Panc1 (cell line): ENCODE data around the gene KMT2C.

Experiments
- POLR2AphosphoS5 ChIP-seq: IDR thresholded peaks from 2 replicates; pipeline ENCODE4 v1.6.1; 2012; ENCODE audit warnings: mild to moderate bottlenecking, low read depth, low read length, moderate library complexity
- TCF7L2 ChIP-seq: IDR thresholded peaks from 2 replicates; pipeline ENCODE4 v1.6.1; 2011; ENCODE audit warnings: mild to moderate bottlenecking, low read depth, low read length, inconsistent platforms
- TF ChIP-seq, protein P1 (sequence below): fragments of 450-650 bp; IDR thresholded peaks from 2 replicates; pipeline ENCODE4 v1.5.1; 2017; ENCODE audit warnings: mild to moderate bottlenecking
- TF ChIP-seq, protein P2 (sequence below), 2 experiments: IDR thresholded peaks; 2 replicates each; pipeline ENCODE4 v1.6.1; 2011 to 2012; ENCODE audit warnings: low read depth in 2 of 2, control low read depth in 1 of 2, low read length in 1 of 2, mild to moderate bottlenecking in 1 of 2, moderate library complexity in 1 of 2; ENCODE audit not compliant: insufficient read depth in 1 of 2

- TF ChIP-seq POLR2AphosphoS5, result no peak
- TF ChIP-seq, protein P1, sequence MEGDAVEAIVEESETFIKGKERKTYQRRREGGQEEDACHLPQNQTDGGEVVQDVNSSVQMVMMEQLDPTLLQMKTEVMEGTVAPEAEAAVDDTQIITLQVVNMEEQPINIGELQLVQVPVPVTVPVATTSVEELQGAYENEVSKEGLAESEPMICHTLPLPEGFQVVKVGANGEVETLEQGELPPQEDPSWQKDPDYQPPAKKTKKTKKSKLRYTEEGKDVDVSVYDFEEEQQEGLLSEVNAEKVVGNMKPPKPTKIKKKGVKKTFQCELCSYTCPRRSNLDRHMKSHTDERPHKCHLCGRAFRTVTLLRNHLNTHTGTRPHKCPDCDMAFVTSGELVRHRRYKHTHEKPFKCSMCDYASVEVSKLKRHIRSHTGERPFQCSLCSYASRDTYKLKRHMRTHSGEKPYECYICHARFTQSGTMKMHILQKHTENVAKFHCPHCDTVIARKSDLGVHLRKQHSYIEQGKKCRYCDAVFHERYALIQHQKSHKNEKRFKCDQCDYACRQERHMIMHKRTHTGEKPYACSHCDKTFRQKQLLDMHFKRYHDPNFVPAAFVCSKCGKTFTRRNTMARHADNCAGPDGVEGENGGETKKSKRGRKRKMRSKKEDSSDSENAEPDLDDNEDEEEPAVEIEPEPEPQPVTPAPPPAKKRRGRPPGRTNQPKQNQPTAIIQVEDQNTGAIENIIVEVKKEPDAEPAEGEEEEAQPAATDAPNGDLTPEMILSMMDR, result no peak
- no peak for TF ChIP-seq TCF7L2
- TF ChIP-seq, protein P2, sequence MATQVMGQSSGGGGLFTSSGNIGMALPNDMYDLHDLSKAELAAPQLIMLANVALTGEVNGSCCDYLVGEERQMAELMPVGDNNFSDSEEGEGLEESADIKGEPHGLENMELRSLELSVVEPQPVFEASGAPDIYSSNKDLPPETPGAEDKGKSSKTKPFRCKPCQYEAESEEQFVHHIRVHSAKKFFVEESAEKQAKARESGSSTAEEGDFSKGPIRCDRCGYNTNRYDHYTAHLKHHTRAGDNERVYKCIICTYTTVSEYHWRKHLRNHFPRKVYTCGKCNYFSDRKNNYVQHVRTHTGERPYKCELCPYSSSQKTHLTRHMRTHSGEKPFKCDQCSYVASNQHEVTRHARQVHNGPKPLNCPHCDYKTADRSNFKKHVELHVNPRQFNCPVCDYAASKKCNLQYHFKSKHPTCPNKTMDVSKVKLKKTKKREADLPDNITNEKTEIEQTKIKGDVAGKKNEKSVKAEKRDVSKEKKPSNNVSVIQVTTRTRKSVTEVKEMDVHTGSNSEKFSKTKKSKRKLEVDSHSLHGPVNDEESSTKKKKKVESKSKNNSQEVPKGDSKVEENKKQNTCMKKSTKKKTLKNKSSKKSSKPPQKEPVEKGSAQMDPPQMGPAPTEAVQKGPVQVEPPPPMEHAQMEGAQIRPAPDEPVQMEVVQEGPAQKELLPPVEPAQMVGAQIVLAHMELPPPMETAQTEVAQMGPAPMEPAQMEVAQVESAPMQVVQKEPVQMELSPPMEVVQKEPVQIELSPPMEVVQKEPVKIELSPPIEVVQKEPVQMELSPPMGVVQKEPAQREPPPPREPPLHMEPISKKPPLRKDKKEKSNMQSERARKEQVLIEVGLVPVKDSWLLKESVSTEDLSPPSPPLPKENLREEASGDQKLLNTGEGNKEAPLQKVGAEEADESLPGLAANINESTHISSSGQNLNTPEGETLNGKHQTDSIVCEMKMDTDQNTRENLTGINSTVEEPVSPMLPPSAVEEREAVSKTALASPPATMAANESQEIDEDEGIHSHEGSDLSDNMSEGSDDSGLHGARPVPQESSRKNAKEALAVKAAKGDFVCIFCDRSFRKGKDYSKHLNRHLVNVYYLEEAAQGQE (IDR thresholded peaks at IDR 0.05; ENCODE audit: insufficient read depth in 1 of 2, low read depth in 2 of 2, low read length in 1 of 2), result no peak
Measured at GRCh38 chr7:152095771-152096170, 340.0 kb downstream of the KMT2C start.
